A673 (cell line): ENCODE measurements around the gene CSTF1. TPM values are rescaled to one million over a fixed set of nuclear protein-coding genes. Genes with fewer than 3 reads are reported as not detected.

ENCODE experiments used
- BruUV-seq: library from RNA; stranded (reverse); fragments of 400-500 nt; replicated peaks from 2 replicates; lab custom pipeline; 2021; lab: Mats Ljungman, UMichigan
- CTCF ChIA-PET: fragments of 300-600 bp; sonication (Branson Sonifier 250); formaldehyde crosslinking; loops from one replicate; lab custom pipeline; 2022; ENCODE audit warnings: antibody characterized with exemption; lab: Charles Lee
- POLR2A ChIA-PET: fragments of 300-600 bp; sonication (Branson Sonifier 250); formaldehyde crosslinking; loops from one replicate; lab custom pipeline; 2022; ENCODE audit warnings: antibody characterized with exemption; ENCODE audit not compliant: low non-redundant PET; lab: Charles Lee
- DNase-seq: peaks from one replicate; pipeline ENCODE4 v3.0.0-alpha.2; 2015; ENCODE audit warnings: low spot score
- H3K27ac ChIP-seq: fragments of 200-600 bp; sonication (generic); 2 replicates; pipeline ENCODE4 v1.5.1; 2016; ENCODE audit warnings: mixed run types, low read depth, mild to moderate bottlenecking, mixed read lengths, antibody characterized with exemption, low read length; ENCODE audit not compliant: poor library complexity, severe bottlenecking
- H3K27me3 ChIP-seq: fragments of 200-600 bp; sonication (generic); replicated peaks from 2 replicates; pipeline ENCODE4 v1.6.1; 2017; ENCODE audit warnings: mixed run types, low read depth, mild to moderate bottlenecking, mixed read lengths, antibody characterized with exemption, low read length; ENCODE audit not compliant: insufficient read depth, poor library complexity
- H3K36me3 ChIP-seq: fragments of 200-600 bp; sonication (generic); 2 replicates; pipeline ENCODE4 v1.6.1; 2016; ENCODE audit warnings: mixed run types, mild to moderate bottlenecking, mixed read lengths, antibody characterized with exemption, low read length; ENCODE audit not compliant: insufficient read depth, poor library complexity, severe bottlenecking
- H3K4me1 ChIP-seq: fragments of 200-600 bp; sonication (generic); 2 replicates; pipeline ENCODE4 v1.6.1; 2017; ENCODE audit warnings: mixed run types, mild to moderate bottlenecking, mixed read lengths, antibody characterized with exemption, low read length; ENCODE audit not compliant: insufficient read depth, poor library complexity, severe bottlenecking
- H3K4me3 ChIP-seq: fragments of 200-600 bp; sonication (generic); 2 replicates; pipeline ENCODE4 v1.5.1; 2016; ENCODE audit warnings: low read depth, mixed run types, mild to moderate bottlenecking, mixed read lengths, low read length; ENCODE audit not compliant: poor library complexity, severe bottlenecking
- H3K9me3 ChIP-seq: fragments of 200-600 bp; sonication (generic); 2 replicates; pipeline ENCODE4 v1.6.1; 2016; ENCODE audit warnings: mixed run types, low read depth, mild to moderate bottlenecking, mixed read lengths, antibody characterized with exemption, low read length; ENCODE audit not compliant: poor library complexity, severe bottlenecking
- EZH2 ChIP-seq: fragments of 200-600 bp; sonication (generic); IDR thresholded peaks from 2 replicates; pipeline ENCODE4 v1.6.1; 2017; ENCODE audit warnings: borderline replicate concordance, low read depth, mild to moderate bottlenecking, mixed read lengths, antibody characterized with exemption, low read length; ENCODE audit not compliant: poor library complexity, severe bottlenecking
- intact Hi-C: fragments of 100-400 bp; cut with micrococcal nuclease; formaldehyde crosslinking; loops from one replicate; pipeline ENCODE4 v1.10.0; 2022; ENCODE audit not compliant: unreplicated experiment
- total RNA-seq: library from RNA; stranded (reverse); gene quantifications from 2 replicates; pipeline ENCODE4 v1.2.3, GENCODE V29; 2021
- TF ChIP-seq, protein P1 (sequence below): fragments of 300-800, 200-600 bp; sonication (generic); conservative IDR thresholded peaks from 2 replicates; pipeline ENCODE4 v1.5.1; 2017; ENCODE audit warnings: low read depth, mild to moderate bottlenecking, antibody characterized with exemption, low read length, moderate library complexity, mixed read lengths

Gene CSTF1
- total RNA-seq, 1 experiment from 2014 or later: 58.2 TPM

DNA sequence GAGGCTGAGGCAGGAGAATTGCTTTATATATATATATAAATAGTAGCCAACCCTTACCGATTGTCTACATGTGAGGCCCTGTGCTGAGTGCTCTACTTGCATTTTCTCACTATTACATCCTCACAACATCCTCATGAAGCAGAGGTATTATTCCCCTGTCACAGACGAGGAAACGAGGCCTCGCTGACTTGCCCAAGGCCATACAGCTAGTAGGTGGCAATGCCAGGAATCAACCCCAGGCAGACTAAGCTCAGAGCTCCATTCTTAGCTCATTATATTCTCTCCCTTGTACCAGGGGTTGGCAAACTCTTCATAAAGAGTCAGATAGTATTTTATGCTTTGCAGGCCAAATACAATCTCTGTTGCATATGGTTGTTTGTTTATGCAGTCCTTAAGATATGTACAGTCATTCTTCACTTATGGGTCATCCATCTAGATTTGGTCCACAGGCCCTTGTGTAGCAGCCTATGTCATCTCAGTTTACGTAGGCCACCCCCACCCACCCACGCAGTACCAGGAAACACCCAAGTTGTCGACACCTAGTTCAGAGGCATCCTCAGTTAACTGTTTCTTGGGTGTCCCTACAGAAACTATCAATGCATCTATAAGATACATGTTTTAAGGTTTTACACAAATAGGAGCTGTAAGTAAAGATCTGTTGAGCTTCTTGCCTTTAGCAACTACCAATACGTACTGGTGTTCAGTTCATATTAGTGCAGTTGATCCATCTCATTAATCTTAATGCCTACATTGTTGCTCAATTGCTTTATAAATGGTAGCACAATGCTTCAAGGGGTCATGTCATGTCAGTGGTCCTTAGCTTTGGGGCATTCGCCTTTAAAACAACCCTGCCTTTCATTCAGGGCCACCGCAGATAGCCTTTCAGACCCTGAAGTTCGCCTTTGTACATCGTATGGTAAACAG is 22.7 kb downstream of the CSTF1 start:
- intact Hi-C loops: no loop called here
- TF ChIP-seq, protein P1, sequence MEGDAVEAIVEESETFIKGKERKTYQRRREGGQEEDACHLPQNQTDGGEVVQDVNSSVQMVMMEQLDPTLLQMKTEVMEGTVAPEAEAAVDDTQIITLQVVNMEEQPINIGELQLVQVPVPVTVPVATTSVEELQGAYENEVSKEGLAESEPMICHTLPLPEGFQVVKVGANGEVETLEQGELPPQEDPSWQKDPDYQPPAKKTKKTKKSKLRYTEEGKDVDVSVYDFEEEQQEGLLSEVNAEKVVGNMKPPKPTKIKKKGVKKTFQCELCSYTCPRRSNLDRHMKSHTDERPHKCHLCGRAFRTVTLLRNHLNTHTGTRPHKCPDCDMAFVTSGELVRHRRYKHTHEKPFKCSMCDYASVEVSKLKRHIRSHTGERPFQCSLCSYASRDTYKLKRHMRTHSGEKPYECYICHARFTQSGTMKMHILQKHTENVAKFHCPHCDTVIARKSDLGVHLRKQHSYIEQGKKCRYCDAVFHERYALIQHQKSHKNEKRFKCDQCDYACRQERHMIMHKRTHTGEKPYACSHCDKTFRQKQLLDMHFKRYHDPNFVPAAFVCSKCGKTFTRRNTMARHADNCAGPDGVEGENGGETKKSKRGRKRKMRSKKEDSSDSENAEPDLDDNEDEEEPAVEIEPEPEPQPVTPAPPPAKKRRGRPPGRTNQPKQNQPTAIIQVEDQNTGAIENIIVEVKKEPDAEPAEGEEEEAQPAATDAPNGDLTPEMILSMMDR: no peak
- TF ChIP-seq EZH2: no peak
- CTCF ChIA-PET: no interaction called here
- DNase-seq: no peak
- Histone ChIP-seq H3K4me1 (no peaks in the 10 kb centered on the region), H3K4me3 (no peak overlapping the region), H3K27ac (no peak overlapping the region), H3K9me3 (no peaks in the 10 kb centered on the region), H3K27me3 (no peaks in the 10 kb centered on the region), H3K36me3 (no peaks in the 10 kb centered on the region)
- POLR2A ChIA-PET: no interaction called here
- BruUV-seq: no TSS peak

DNA sequence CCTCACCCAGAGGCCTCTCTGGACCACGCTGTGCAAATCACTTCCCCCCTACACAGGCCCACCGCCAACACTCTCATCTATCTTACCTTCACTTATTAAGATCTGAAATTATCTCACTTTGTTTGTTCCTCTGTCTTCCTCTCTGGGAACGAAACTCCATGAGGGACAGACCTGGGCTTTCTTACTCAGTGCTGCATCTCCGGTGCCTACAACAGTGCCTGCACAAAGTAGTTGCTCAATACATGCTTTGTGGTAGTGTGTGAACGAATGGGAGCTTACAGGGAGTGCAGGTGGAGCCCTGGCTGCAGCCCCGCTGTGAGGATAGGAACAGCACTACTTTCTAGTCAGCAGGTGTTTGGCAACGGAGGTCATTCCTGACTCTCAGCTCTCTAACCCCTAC is 25.0 kb downstream of the CSTF1 start:
- H3K4me3 ChIP-seq: no peak overlapping the region
- no peak for TF ChIP-seq EZH2
- no peaks in the 10 kb centered on the region for H3K9me3 ChIP-seq
- peaks cover 3% of the 10 kb centered on the region for H3K4me1 ChIP-seq
- POLR2A ChIA-PET: interaction anchor here (0.6 kb wide), 1 partner anchor 89 kb away, joined by 4 read pairs; no protein-coding TSS in a partner anchor
- BruUV-seq: no TSS peak
- no peaks in the 10 kb centered on the region for H3K27me3 ChIP-seq
- intact Hi-C loops: no loop called here
- CTCF ChIA-PET: no interaction called here
- H3K27ac ChIP-seq: no peak overlapping the region
- DNase-seq: no peak
- H3K36me3 ChIP-seq: no peaks in the 10 kb centered on the region

DNA sequence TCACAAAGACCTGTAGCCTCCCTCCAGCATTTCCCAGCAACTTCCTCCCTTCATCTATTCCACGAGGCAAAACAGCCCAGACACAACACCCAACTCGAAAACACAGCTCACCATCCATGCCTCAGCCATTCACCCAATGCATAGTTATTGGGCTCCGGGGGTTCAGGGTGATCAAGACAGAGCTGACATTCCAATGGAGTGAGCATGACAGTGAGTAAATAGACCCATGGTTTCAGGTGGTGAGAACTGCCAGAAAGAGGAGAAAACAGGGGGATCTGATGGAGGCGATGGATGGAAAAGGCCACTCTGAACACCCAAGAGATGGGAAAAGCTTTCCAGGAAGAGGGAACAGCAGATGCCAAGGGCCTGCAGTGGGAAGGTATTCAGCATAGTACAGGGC is 25.5 kb downstream of the CSTF1 start:
- no peak for TF ChIP-seq EZH2
- TF ChIP-seq, protein P1: no peak
- POLR2A ChIA-PET: no interaction called here
- H3K4me3 ChIP-seq: no peak overlapping the region
- no TSS peak for BruUV-seq
- no peaks in the 10 kb centered on the region for H3K36me3 ChIP-seq
- intact Hi-C loops: no loop called here
- DNase-seq: no peak
- peaks cover 8% of the 10 kb centered on the region for H3K4me1 ChIP-seq
- H3K9me3 ChIP-seq: no peaks in the 10 kb centered on the region
- H3K27ac ChIP-seq: no peak overlapping the region
- no peaks in the 10 kb centered on the region for H3K27me3 ChIP-seq
- CTCF ChIA-PET: no interaction called here
